ENCODE measurements around the gene EAF1. TPM values are rescaled to one million over a fixed set of nuclear protein-coding genes. Genes with fewer than 3 reads are reported as not detected.
A peak's percentile ranks its signal among the peaks of the same experiment; 100 is the strongest.

The EAF1 gene
- total and polyA plus RNA-seq, 2 of the 8 experiments (the other 6 are each of a cell fraction or from before 2014, with no cell fraction given): 13.9 to 26.8 TPM

DNA sequence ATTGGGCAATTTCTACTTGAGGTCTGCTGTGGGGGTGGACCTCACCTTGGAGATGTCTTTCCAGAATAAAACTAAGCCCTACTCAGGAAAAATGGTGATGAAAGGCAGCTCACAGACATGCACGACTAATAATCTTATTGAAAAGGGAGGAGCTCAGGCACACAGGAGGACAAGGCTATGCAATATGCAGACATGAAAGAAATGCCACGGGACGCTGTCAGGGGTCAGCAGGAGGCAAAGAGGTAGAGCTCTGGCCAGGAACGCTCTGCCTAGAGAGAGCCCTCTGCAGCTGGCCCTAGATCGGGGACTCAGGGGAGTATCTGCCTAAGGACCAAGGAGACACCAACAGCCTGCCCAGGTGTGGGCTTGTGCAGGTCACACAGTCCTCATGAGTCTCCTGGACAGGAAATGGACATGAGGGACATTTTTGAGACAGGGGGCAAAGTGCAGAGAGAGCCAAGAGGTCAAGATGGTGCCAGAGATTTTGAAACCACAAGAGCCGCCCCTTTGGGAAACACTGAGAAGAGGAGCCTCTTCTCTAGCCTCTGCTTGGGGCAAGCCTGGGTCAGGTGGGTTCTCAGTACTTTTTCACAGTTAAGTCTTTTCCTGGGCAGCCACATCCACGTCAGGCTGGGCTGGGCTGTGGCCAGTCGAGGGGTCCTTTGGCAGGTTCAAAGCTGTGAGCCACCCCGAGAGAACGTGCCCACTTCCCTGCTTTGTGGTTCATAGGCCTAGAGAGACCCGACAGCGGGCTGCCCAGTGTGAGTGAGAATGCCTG is 23.2 kb downstream of the EAF1 start:
- Histone ChIP-seq H3K23me2 (ENCODE audit: low read depth, low read length) (no peaks in the 10 kb centered on the region), H3K9ac (replicated peaks in 1 of 4; ENCODE audit: extremely low read depth in 1 of 4, low read depth in 3 of 4, low read length in 3 of 4) (no peak overlapping the region), H3K4me3 (ENCODE audit: extremely low read depth in 1 of 4, insufficient read depth in 2 of 4, low read depth in 3 of 4, low read length in 4 of 4) (no peak overlapping the region), H3K4me1 (replicated peaks in 1 of 4; ENCODE audit: control insufficient read depth in 3 of 4, insufficient read depth in 4 of 4, low read length in 3 of 4) (no peaks in the 10 kb centered on the region), H3K56ac (replicated peaks; ENCODE audit: insufficient read length, low read depth, low read length) (no peak overlapping the region), H3K4me2 (ENCODE audit: insufficient read depth in 1 of 2, low read depth in 2 of 2, low read length in 2 of 2) (no peak overlapping the region), H4K20me1 (replicated peaks in 1 of 2; ENCODE audit: control insufficient read depth in 1 of 2, insufficient read depth in 2 of 2, low read length in 2 of 2) (no peaks in the 10 kb centered on the region), H2AK5ac (ENCODE audit: low read depth, low read length) (no peak overlapping the region), H2BK5ac (ENCODE audit: low read depth, low read length) (no peak overlapping the region), H2BK20ac (ENCODE audit: low read length) (no peak overlapping the region), H3K36me3 (ENCODE audit: control insufficient read depth in 2 of 4, insufficient read depth in 4 of 4, low read length in 3 of 4) (no peaks in the 10 kb centered on the region), H3K23ac (ENCODE audit: insufficient read length) (no peak overlapping the region), H3K27me3 (replicated peaks in 1 of 4; ENCODE audit: control insufficient read depth in 3 of 4, extremely low read depth in 1 of 4, insufficient read depth in 3 of 4, low read length in 3 of 4) (no peaks in the 10 kb centered on the region), H4K91ac (replicated peaks; ENCODE audit: insufficient read length, low read length) (no peak overlapping the region), H3K27ac (ENCODE audit: low read depth, low read length) (no peak overlapping the region), H3K79me1 (ENCODE audit: low read depth, low read length) (no peaks in the 10 kb centered on the region), H3K14ac (ENCODE audit: insufficient read length) (no peak overlapping the region), H2AFZ (ENCODE audit: low read length) (no peak overlapping the region), H3K9me3 (ENCODE audit: insufficient read depth in 2 of 2, low read depth in 1 of 2, low read length in 1 of 2) (no peaks in the 10 kb centered on the region), H4K5ac (ENCODE audit: insufficient read length, low read depth, low read length) (no peak overlapping the region), H4K8ac (ENCODE audit: extremely low read depth, insufficient read depth, low read length) (peak overlapping the region; percentile 35; the same call in 1 of the 2 replicates), H2BK15ac (ENCODE audit: low read length) (no peak overlapping the region), H3K18ac (ENCODE audit: extremely low read depth, low read length) (no peak overlapping the region), H2BK12ac (ENCODE audit: low read depth, low read length) (no peak overlapping the region), H2BK120ac (replicated peaks; ENCODE audit: low read depth, low read length) (no peak overlapping the region), H3K79me2 (ENCODE audit: control insufficient read depth in 1 of 2, insufficient read depth in 2 of 2, low read length in 2 of 2) (no peaks in the 10 kb centered on the region), H3K4ac (replicated peaks; ENCODE audit: insufficient read length, low read depth, low read length) (no peak overlapping the region)
- CTCF ChIA-PET (ENCODE audit: partially characterized antibody): interaction anchor here (1.8 kb wide), 1 partner anchor 18 kb away, joined by 5 read pairs; no protein-coding TSS in a partner anchor
- TF ChIP-seq POU5F1 (IDR thresholded peaks at IDR 0.05; ENCODE audit: low read depth, low read length) (no peak), SIX5 (IDR thresholded peaks at IDR 0.05; ENCODE audit: low read depth, low read length) (no peak), YY1 (IDR thresholded peaks at IDR 0.05; ENCODE audit: low read depth, low read length) (no peak), TAF7 (optimal IDR thresholded peaks at IDR 0.05; ENCODE audit: borderline replicate concordance, low read depth, low read length) (no peak), KDM5A (IDR thresholded peaks at IDR 0.05; ENCODE audit: low read length) (no peak), EGR1 (IDR thresholded peaks at IDR 0.05; ENCODE audit: borderline replicate concordance, low read depth, low read length) (no peak), MAFK (IDR thresholded peaks at IDR 0.05; ENCODE audit: low read depth, low read length) (no peak), JUND (IDR thresholded peaks at IDR 0.05; ENCODE audit: low read length) (no peak), POLR2AphosphoS5 (IDR thresholded peaks at IDR 0.05; ENCODE audit: low read depth, low read length) (no peak), SAP30 (IDR thresholded peaks at IDR 0.05; ENCODE audit: insufficient read depth, insufficient replicate concordance, low read length) (no peak), EZH2 (IDR thresholded peaks at IDR 0.05; ENCODE audit: low read depth, low read length, severe bottlenecking) (no peak), CREB1 (IDR thresholded peaks at IDR 0.05) (no peak)
- POLR2A ChIA-PET (ENCODE audit: partially characterized antibody): no interaction called here
- DNase-seq (ENCODE audit: low read depth in 1 of 2, low spot score in 2 of 2): no peak
- 93% methylated on average over 12 of the region's 12 CpGs; no CpG with 5 or more reads in 1 of the 2 experiments for WGBS, 2 experiments (ENCODE audit: extremely low coverage in 1 of 2, insufficient coverage in 1 of 2, insufficient read length in 1 of 2, insufficient replicate concordance in 2 of 2, low coverage in 1 of 2, low lambda C conversion rate in 2 of 2, missing lambda C conversion rate in 1 of 2)
- no peak for FAIRE-seq

Measured in H1 (cell line).